ENCODE data around the gene DTL. TPM values are rescaled to one million over a fixed set of nuclear protein-coding genes. Genes with fewer than 3 reads are reported as not detected.

DTL gene
- total RNA-seq, 4 donors from 2014 or later, result 0.06 to 0.17 (median 0.17) TPM; not detected in 1

- H3K4me3 ChIP-seq, result no peak overlapping the region
- DNase-seq (ENCODE audit: extremely low spot score), result no peak
- intact Hi-C loops (cut with DNase I), result no loop called here
- 97% methylated on average over 7 of the region's 7 CpGs for WGBS
- TF ChIP-seq EP300 (IDR thresholded peaks at IDR 0.05) (no peak), POLR2AphosphoS5 (IDR thresholded peaks at IDR 0.05) (no peak), POLR2A (IDR thresholded peaks at IDR 0.05; ENCODE audit: low read depth) (no peak)
- TF ChIP-seq, protein P1, sequence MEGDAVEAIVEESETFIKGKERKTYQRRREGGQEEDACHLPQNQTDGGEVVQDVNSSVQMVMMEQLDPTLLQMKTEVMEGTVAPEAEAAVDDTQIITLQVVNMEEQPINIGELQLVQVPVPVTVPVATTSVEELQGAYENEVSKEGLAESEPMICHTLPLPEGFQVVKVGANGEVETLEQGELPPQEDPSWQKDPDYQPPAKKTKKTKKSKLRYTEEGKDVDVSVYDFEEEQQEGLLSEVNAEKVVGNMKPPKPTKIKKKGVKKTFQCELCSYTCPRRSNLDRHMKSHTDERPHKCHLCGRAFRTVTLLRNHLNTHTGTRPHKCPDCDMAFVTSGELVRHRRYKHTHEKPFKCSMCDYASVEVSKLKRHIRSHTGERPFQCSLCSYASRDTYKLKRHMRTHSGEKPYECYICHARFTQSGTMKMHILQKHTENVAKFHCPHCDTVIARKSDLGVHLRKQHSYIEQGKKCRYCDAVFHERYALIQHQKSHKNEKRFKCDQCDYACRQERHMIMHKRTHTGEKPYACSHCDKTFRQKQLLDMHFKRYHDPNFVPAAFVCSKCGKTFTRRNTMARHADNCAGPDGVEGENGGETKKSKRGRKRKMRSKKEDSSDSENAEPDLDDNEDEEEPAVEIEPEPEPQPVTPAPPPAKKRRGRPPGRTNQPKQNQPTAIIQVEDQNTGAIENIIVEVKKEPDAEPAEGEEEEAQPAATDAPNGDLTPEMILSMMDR (IDR thresholded peaks at IDR 0.05), result no peak
- H3K36me3 ChIP-seq, result peaks cover 4 to 35% (median 10%) of the 10 kb centered on the region in 4 donors
- no peaks in the 10 kb centered on the region for H3K4me1 ChIP-seq
- H3K9me3 ChIP-seq, result no peaks in the 10 kb centered on the region
- H3K27ac ChIP-seq (replicated peaks in 1 of 4), result no peak overlapping the region
- H3K27me3 ChIP-seq, result no peaks in the 10 kb centered on the region
Observed at GRCh38 chr1:212004895-212005608, 30.5 kb upstream of the DTL start.

GRCh38 chr1:212007178-212007577 is 28.4 kb upstream of the DTL start:
- TF ChIP-seq POLR2A (IDR thresholded peaks at IDR 0.05; ENCODE audit: low read depth) (no peak), EP300 (IDR thresholded peaks at IDR 0.05) (no peak), POLR2AphosphoS5 (IDR thresholded peaks at IDR 0.05) (no peak)
- Histone ChIP-seq H3K27ac (replicated peaks in 1 of 4) (no peak overlapping the region), H3K9me3 (no peaks in the 10 kb centered on the region), H3K27me3 (no peaks in the 10 kb centered on the region), H3K4me1 (no peaks in the 10 kb centered on the region), H3K36me3 (peaks cover 0 to 29% (median 10%) of the 10 kb centered on the region in 4 donors), H3K4me3 (no peak overlapping the region)
- WGBS, result 91% methylated on average over 4 of the region's 4 CpGs
- intact Hi-C loops (cut with DNase I), result no loop called here
- no peak for DNase-seq (ENCODE audit: extremely low spot score)

- no peak overlapping the region for H3K4me3 ChIP-seq
- H3K9me3 ChIP-seq, result no peaks in the 10 kb centered on the region
- H3K4me1 ChIP-seq, result no peaks in the 10 kb centered on the region
- H3K36me3 ChIP-seq, result peaks cover 0 to 29% (median 10%) of the 10 kb centered on the region in 4 donors
- no peak overlapping the region for H3K27ac ChIP-seq (replicated peaks in 1 of 4)
- WGBS, result 90% methylated on average over 9 of the region's 9 CpGs
- no peak for DNase-seq (ENCODE audit: extremely low spot score)
- intact Hi-C loops (cut with DNase I), result no loop called here
- TF ChIP-seq POLR2AphosphoS5 (IDR thresholded peaks at IDR 0.05), result no peak
- H3K27me3 ChIP-seq, result no peaks in the 10 kb centered on the region
Observed at GRCh38 chr1:212007886-212008285, 27.7 kb upstream of the DTL start.

DNA sequence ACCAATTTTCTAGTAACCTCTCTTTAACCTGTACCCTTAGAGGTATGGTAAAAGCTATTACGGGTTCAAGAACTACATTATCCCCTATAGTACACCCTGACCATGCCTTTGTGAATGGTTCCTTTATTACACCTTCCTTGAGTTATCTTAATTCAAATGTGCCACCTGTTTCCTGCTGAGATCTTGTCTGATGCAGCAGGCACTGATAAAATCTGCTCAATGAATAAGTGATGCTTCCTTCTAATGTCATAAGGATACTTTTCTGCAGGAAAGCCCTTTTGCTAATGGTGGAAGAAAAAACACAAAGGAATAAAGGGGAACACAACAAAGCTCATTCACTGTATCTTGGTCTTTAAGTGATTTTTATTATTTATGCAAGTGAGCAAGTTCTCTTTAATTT is 26.0 kb upstream of the DTL start:
- Histone ChIP-seq H3K4me3 (no peak overlapping the region), H3K9me3 (no peaks in the 10 kb centered on the region), H3K36me3 (peaks cover 0 to 25% (median 10%) of the 10 kb centered on the region in 4 donors), H3K27ac (replicated peaks in 1 of 4) (no peak overlapping the region), H3K4me1 (no peaks in the 10 kb centered on the region), H3K27me3 (no peaks in the 10 kb centered on the region)
- no peak for TF ChIP-seq POLR2AphosphoS5 (IDR thresholded peaks at IDR 0.05)
- TF ChIP-seq EP300 (IDR thresholded peaks at IDR 0.05), result no peak
- TF ChIP-seq, protein P1 (IDR thresholded peaks at IDR 0.05), result no peak
- TF ChIP-seq POLR2A (IDR thresholded peaks at IDR 0.05; ENCODE audit: low read depth), result no peak
- 94% methylated on average over 1 of the region's 1 CpG for WGBS
- intact Hi-C loops (cut with DNase I), result no loop called here
- DNase-seq (ENCODE audit: extremely low spot score), result no peak

DNA sequence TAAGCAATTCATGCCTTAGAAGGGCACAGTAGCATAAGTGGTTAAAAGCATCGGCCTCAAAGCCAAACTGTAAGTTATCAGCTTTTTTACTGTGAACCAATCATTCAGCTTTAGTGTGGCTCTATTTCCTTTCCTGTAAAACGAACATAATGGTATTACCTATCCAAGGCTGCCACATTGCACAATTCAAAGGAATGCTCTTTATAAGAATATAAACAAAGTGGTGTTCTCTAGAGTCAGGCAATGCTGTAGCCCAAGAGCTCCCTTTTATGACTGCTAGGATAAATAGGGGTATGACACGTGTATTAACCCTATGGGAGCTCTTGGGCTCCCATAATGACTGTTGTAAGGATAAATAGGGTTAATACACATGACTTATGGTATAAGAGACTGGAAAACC is 25.5 kb upstream of the DTL start:
- 88% methylated on average over 3 of the region's 3 CpGs for WGBS
- Histone ChIP-seq H3K36me3 (peaks cover 3 to 30% (median 12%) of the 10 kb centered on the region in 4 donors), H3K9me3 (no peaks in the 10 kb centered on the region), H3K27me3 (no peaks in the 10 kb centered on the region), H3K4me1 (no peaks in the 10 kb centered on the region), H3K4me3 (no peak overlapping the region), H3K27ac (replicated peaks in 1 of 4) (no peak overlapping the region)
- intact Hi-C loops (cut with DNase I), result no loop called here
- no peak for DNase-seq (ENCODE audit: extremely low spot score)
- TF ChIP-seq POLR2AphosphoS5 (IDR thresholded peaks at IDR 0.05), result no peak
- no peak for TF ChIP-seq POLR2A (IDR thresholded peaks at IDR 0.05; ENCODE audit: low read depth)
- TF ChIP-seq, protein P1 (IDR thresholded peaks at IDR 0.05), result no peak
- TF ChIP-seq EP300 (IDR thresholded peaks at IDR 0.05), result no peak
